Progenitor cell of endocrine pancreas (in vitro differentiated cells): ENCODE data around the gene ADH1A. TPM values are rescaled to one million over a fixed set of nuclear protein-coding genes. Genes with fewer than 3 reads are reported as not detected.

Experiments used
- DNase-seq: peaks from one replicate; pipeline ENCODE4 v3.0.0; 2021; ENCODE audit warnings: low spot score; ENCODE audit not compliant: unreplicated experiment
- H3K27ac Mint-ChIP-seq: 2 replicates; pipeline ENCODE4 v1.8.0; 2021; ENCODE audit warnings: mild to moderate bottlenecking, moderate library complexity, mixed read lengths
- H3K27me3 Mint-ChIP-seq: 2 replicates; pipeline ENCODE4 v1.8.0; 2021; ENCODE audit warnings: mixed read lengths
- H3K36me3 Mint-ChIP-seq: 2 replicates; pipeline ENCODE4 v1.8.0; 2022; ENCODE audit warnings: mixed read lengths; ENCODE audit not compliant: insufficient read depth
- H3K4me1 Mint-ChIP-seq: 2 replicates; pipeline ENCODE4 v1.8.0; 2021; ENCODE audit warnings: low read depth, mixed read lengths
- H3K4me3 Mint-ChIP-seq: 2 replicates; pipeline ENCODE4 v1.8.0; 2021; ENCODE audit warnings: low read depth, mild to moderate bottlenecking, moderate library complexity, mixed read lengths
- H3K9me3 Mint-ChIP-seq: 2 replicates; pipeline ENCODE4 v1.8.0; 2021; ENCODE audit warnings: low read depth, mixed read lengths
- CTCF ChIP-seq: fragments of 200-600 bp; sonication (generic); IDR thresholded peaks from one replicate; pipeline ENCODE4 v1.5.0; 2021; ENCODE audit warnings: antibody characterized with exemption, mild to moderate bottlenecking; ENCODE audit not compliant: unreplicated experiment
- total RNA-seq: library from RNA; stranded (reverse); gene quantifications from 2 replicates; pipeline ENCODE4 v1.2.1, GENCODE V29; 2021

ADH1A gene
- total RNA-seq, 1 donor from 2014 or later, result 5.6 TPM

- Mint-ChIP-seq H3K36me3 (no peaks in the 10 kb centered on the region), H3K9me3 (no peaks in the 10 kb centered on the region), H3K4me1 (peaks cover 7% of the 10 kb centered on the region), H3K27ac (no peak overlapping the region), H3K27me3 (peaks cover 35% of the 10 kb centered on the region), H3K4me3 (no peak overlapping the region)
- TF ChIP-seq CTCF, result no peak
- no peak for DNase-seq
These were observed 26.6 kb upstream of the ADH1A start for GRCh38 chr4:99317354-99317753.

- H3K27me3 Mint-ChIP-seq, result peaks cover 31% of the 10 kb centered on the region
- no peak overlapping the region for H3K27ac Mint-ChIP-seq
- TF ChIP-seq CTCF, result no peak
- no peaks in the 10 kb centered on the region for H3K4me1 Mint-ChIP-seq
- H3K4me3 Mint-ChIP-seq, result no peak overlapping the region
- no peak for DNase-seq
- H3K9me3 Mint-ChIP-seq, result no peaks in the 10 kb centered on the region
- no peaks in the 10 kb centered on the region for H3K36me3 Mint-ChIP-seq
These were observed 25.1 kb upstream of the ADH1A start for GRCh38 chr4:99315839-99316238.

- no peak overlapping the region for H3K27ac Mint-ChIP-seq
- no peak for DNase-seq
- H3K27me3 Mint-ChIP-seq, result peaks cover 26% of the 10 kb centered on the region
- no peaks in the 10 kb centered on the region for H3K36me3 Mint-ChIP-seq
- no peaks in the 10 kb centered on the region for H3K4me1 Mint-ChIP-seq
- TF ChIP-seq CTCF, result no peak
- H3K9me3 Mint-ChIP-seq, result no peaks in the 10 kb centered on the region
- no peak overlapping the region for H3K4me3 Mint-ChIP-seq
These were observed 23.4 kb upstream of the ADH1A start for GRCh38 chr4:99314211-99314610.

- no peaks in the 10 kb centered on the region for H3K4me1 Mint-ChIP-seq
- H3K27me3 Mint-ChIP-seq, result peaks cover 11% of the 10 kb centered on the region
- DNase-seq, result no peak
- H3K36me3 Mint-ChIP-seq, result no peaks in the 10 kb centered on the region
- TF ChIP-seq CTCF, result no peak
- no peak overlapping the region for H3K27ac Mint-ChIP-seq
- H3K4me3 Mint-ChIP-seq, result no peak overlapping the region
- no peaks in the 10 kb centered on the region for H3K9me3 Mint-ChIP-seq
These were observed 19.6 kb upstream of the ADH1A start for GRCh38 chr4:99310389-99310788.

- Mint-ChIP-seq H3K27me3 (no peaks in the 10 kb centered on the region), H3K4me3 (no peak overlapping the region), H3K4me1 (no peaks in the 10 kb centered on the region)
These were observed 15.0 kb upstream of the ADH1A start for GRCh38 chr4:99305638-99306400.

More at GRCh38 chr4:99305638-99306400, 15.0 kb upstream of the ADH1A start:
- peaks cover 4% of the 10 kb centered on the region for H3K9me3 Mint-ChIP-seq
- no peaks in the 10 kb centered on the region for H3K36me3 Mint-ChIP-seq
- DNase-seq, result no peak
- H3K27ac Mint-ChIP-seq, result no peak overlapping the region
- TF ChIP-seq CTCF, result no peak
